H9 (cell line): Measurements from ENCODE around the gene NUDT14. TPM values are rescaled to one million over a fixed set of nuclear protein-coding genes. Genes with fewer than 3 reads are reported as not detected.

Experiments
- DNase-seq: peaks from one replicate; pipeline ENCODE4 v3.0.0-alpha.2; 2017
- H2AFZ ChIP-seq: one replicate; pipeline ENCODE4 v1.6.1; 2013; ENCODE audit warnings: mild to moderate bottlenecking, low read length, control low read depth, moderate library complexity
- H2AK5ac ChIP-seq: 2 replicates; pipeline ENCODE4 v1.6.1; 2013; ENCODE audit warnings: low read length, control low read depth, mixed read lengths; ENCODE audit not compliant: insufficient read length
- H2BK120ac ChIP-seq: one replicate; pipeline ENCODE4 v1.6.1; 2013; ENCODE audit warnings: low read depth, mild to moderate bottlenecking, low read length, control low read depth, inconsistent platforms; ENCODE audit not compliant: poor library complexity, severe bottlenecking
- H2BK12ac ChIP-seq: 2 replicates; pipeline ENCODE4 v1.6.1; 2013; ENCODE audit warnings: low read length, control low read depth, mixed read lengths, low read depth; ENCODE audit not compliant: insufficient read length
- H2BK15ac ChIP-seq: 2 replicates; pipeline ENCODE4 v1.6.1; 2013; ENCODE audit warnings: low read depth, low read length, control low read depth
- H2BK20ac ChIP-seq: one replicate; pipeline ENCODE4 v1.6.1; 2013; ENCODE audit warnings: low read depth, mild to moderate bottlenecking, low read length, control low read depth, inconsistent platforms; ENCODE audit not compliant: poor library complexity, severe bottlenecking
- H2BK5ac ChIP-seq: 2 replicates; pipeline ENCODE4 v1.6.1; 2013; ENCODE audit warnings: low read length, control low read depth, mixed read lengths; ENCODE audit not compliant: insufficient read length
- H3K14ac ChIP-seq: 2 replicates; pipeline ENCODE4 v1.6.1; 2013; ENCODE audit warnings: low read length, control low read depth; ENCODE audit not compliant: insufficient read depth
- H3K18ac ChIP-seq: 2 replicates; pipeline ENCODE4 v1.6.1; 2013; ENCODE audit warnings: low read depth, mild to moderate bottlenecking, mixed read lengths, low read length, control low read depth; ENCODE audit not compliant: insufficient read length
- H3K23ac ChIP-seq: 2 replicates; pipeline ENCODE4 v1.6.1; 2013; ENCODE audit warnings: low read length, control low read depth, mixed read lengths, low read depth; ENCODE audit not compliant: insufficient read length
- H3K23me2 ChIP-seq: 2 replicates; pipeline ENCODE4 v1.6.1; 2013; ENCODE audit warnings: low read depth, mild to moderate bottlenecking, mixed read lengths, low read length, control low read depth; ENCODE audit not compliant: insufficient read length, poor library complexity, severe bottlenecking
- H3K27ac ChIP-seq: 2 replicates; pipeline ENCODE4 v1.5.1; 2013; ENCODE audit warnings: low read length, control low read depth, mixed read lengths, low read depth; ENCODE audit not compliant: insufficient read length
- H3K27me3 ChIP-seq: 2 replicates; pipeline ENCODE4 v1.6.1; 2013; ENCODE audit warnings: low read length, control low read depth, inconsistent platforms; ENCODE audit not compliant: insufficient read depth
- H3K4ac ChIP-seq: 2 replicates; pipeline ENCODE4 v1.6.1; 2013; ENCODE audit warnings: low read depth, mild to moderate bottlenecking, control low read depth, inconsistent platforms, low read length, moderate library complexity
- H3K4me1 ChIP-seq: 2 replicates; pipeline ENCODE4 v1.6.1; 2013; ENCODE audit warnings: low read length, control low read depth, inconsistent platforms; ENCODE audit not compliant: insufficient read depth
- H3K4me2 ChIP-seq: 2 replicates; pipeline ENCODE4 v1.6.1; 2013; ENCODE audit warnings: low read length, control low read depth, mixed read lengths; ENCODE audit not compliant: insufficient read length, insufficient read depth
- H3K56ac ChIP-seq: 2 replicates; pipeline ENCODE4 v1.6.1; 2013; ENCODE audit warnings: low read depth, mild to moderate bottlenecking, mixed read lengths, low read length, control low read depth; ENCODE audit not compliant: insufficient read length
- H3K79me1 ChIP-seq: 2 replicates; pipeline ENCODE4 v1.6.1; 2013; ENCODE audit warnings: low read depth, mild to moderate bottlenecking, moderate library complexity, low read length, control low read depth, inconsistent platforms; ENCODE audit not compliant: insufficient read depth, poor library complexity, severe bottlenecking
- H3K79me2 ChIP-seq: 2 replicates; pipeline ENCODE4 v1.6.1; 2013; ENCODE audit warnings: low read length, control low read depth, inconsistent platforms; ENCODE audit not compliant: insufficient read depth
- H3K9ac ChIP-seq: 2 replicates; pipeline ENCODE4 v1.6.1; 2013; ENCODE audit warnings: low read length, control low read depth, mixed read lengths; ENCODE audit not compliant: insufficient read length; ENCODE audit errors: extremely low read depth
- H3K9me3 ChIP-seq: one replicate; pipeline ENCODE4 v1.6.1; 2013; ENCODE audit warnings: low read depth, low read length, inconsistent platforms; ENCODE audit not compliant: control insufficient read depth
- H3T11ph ChIP-seq: one replicate; pipeline ENCODE4 v1.6.1; 2013; ENCODE audit warnings: mild to moderate bottlenecking, low read length, control low read depth, inconsistent platforms
- H4K20me1 ChIP-seq: one replicate; pipeline ENCODE4 v1.6.1; 2013; ENCODE audit not compliant: control insufficient read depth, insufficient read length, insufficient read depth
- H4K5ac ChIP-seq: 2 replicates; pipeline ENCODE4 v1.6.1; 2013; ENCODE audit warnings: low read depth, mild to moderate bottlenecking, mixed read lengths, low read length, control low read depth; ENCODE audit not compliant: insufficient read length
- H4K8ac ChIP-seq: replicated peaks from 2 replicates; pipeline ENCODE4 v1.6.1; 2013; ENCODE audit warnings: low read length, control low read depth, mixed read lengths, low read depth; ENCODE audit not compliant: insufficient read length
- H4K91ac ChIP-seq: 2 replicates; pipeline ENCODE4 v1.6.1; 2013; ENCODE audit warnings: low read depth, mild to moderate bottlenecking, moderate library complexity, mixed read lengths, low read length, control low read depth; ENCODE audit not compliant: insufficient read length
- H3K27ac Mint-ChIP-seq, 3 experiments: 2 replicates in 2 of 3; 3 replicates in 1 of 3; pipeline ENCODE4 v1.8.0; 2020 to 2021; ENCODE audit warnings: mixed read lengths in 3 of 3, mild to moderate bottlenecking in 1 of 3, moderate library complexity in 1 of 3
- H3K27me3 Mint-ChIP-seq: 2 replicates; pipeline ENCODE4 v1.8.0; 2021; ENCODE audit warnings: low read depth, mild to moderate bottlenecking, moderate library complexity, mixed read lengths
- H3K36me3 Mint-ChIP-seq, 3 experiments: 2 replicates in 2 of 3; 3 replicates in 1 of 3; pipeline ENCODE4 v1.8.0; 2020 to 2021; ENCODE audit warnings: low read depth in 3 of 3, mixed read lengths in 3 of 3; ENCODE audit not compliant: insufficient read depth in 1 of 3
- H3K4me1 Mint-ChIP-seq, 2 experiments: 2 replicates each; pipeline ENCODE4 v1.8.0; 2020; ENCODE audit warnings: mixed read lengths in 2 of 2
- H3K4me3 Mint-ChIP-seq, 2 experiments: 2 replicates in 1 of 2; 3 replicates in 1 of 2; pipeline ENCODE4 v1.8.0; 2020 to 2021; ENCODE audit warnings: mild to moderate bottlenecking in 2 of 2, mixed read lengths in 2 of 2, moderate library complexity in 1 of 2
- H3K9me3 Mint-ChIP-seq, 2 experiments: 2 replicates in 1 of 2; 3 replicates in 1 of 2; pipeline ENCODE4 v1.8.0; 2020; ENCODE audit warnings: mild to moderate bottlenecking in 2 of 2, mixed read lengths in 2 of 2, moderate library complexity in 1 of 2
- CTCF ChIP-seq: fragments of 200-600 bp; sonication (generic); conservative IDR thresholded peaks from 3 replicates; pipeline ENCODE4 v1.8.0; 2021; ENCODE audit warnings: antibody characterized with exemption, mild to moderate bottlenecking
- WGBS: extraction: QIAGEN DNeasy Blood & Tissue Kit; methylation state at CpG from one replicate; pipeline ENCODE4 v1.1.7; 2013; ENCODE audit warnings: missing lambda C conversion rate, low lambda C conversion rate, mixed read lengths; ENCODE audit not compliant: insufficient read length; ENCODE audit errors: extremely low coverage; 5-methylcytosine and 5-hydroxymethylcytosine counted together
- total RNA-seq: library from RNA; stranded (reverse); gene quantifications from 2 replicates; pipeline ENCODE4 v1.2.1, GENCODE V29; 2021

NUDT14 gene
- total RNA-seq, 1 experiment from 2014 or later, result 41.1 TPM

- Histone ChIP-seq H3K79me1 (no peaks in the 10 kb centered on the region), H2BK20ac (no peak overlapping the region), H3K14ac (no peak overlapping the region), H4K20me1 (no peaks in the 10 kb centered on the region), H3K79me2 (no peaks in the 10 kb centered on the region), H2AFZ (no peak overlapping the region), H2BK12ac (no peak overlapping the region), H2AK5ac (no peak overlapping the region), H3K4me2 (no peak overlapping the region), H3K4me1 (no peaks in the 10 kb centered on the region), H3K9ac (no peak overlapping the region), H2BK15ac (no peak overlapping the region), H3K27me3 (no peaks in the 10 kb centered on the region), H2BK120ac (no peak overlapping the region), H3K27ac (no peak overlapping the region), H4K5ac (no peak overlapping the region), H3K9me3 (no peaks in the 10 kb centered on the region), H4K8ac (no peak overlapping the region), H3K18ac (no peak overlapping the region), H2BK5ac (no peak overlapping the region), H4K91ac (no peak overlapping the region), H3K4ac (no peak overlapping the region), H3K23me2 (no peaks in the 10 kb centered on the region), H3T11ph (no peak overlapping the region), H3K23ac (no peak overlapping the region), H3K56ac (no peak overlapping the region)
- Mint-ChIP-seq H3K4me3 (no peak overlapping the region), H3K27me3 (peaks cover 1% of the 10 kb centered on the region; the same call in 1 of the 2 replicates), H3K27ac (no peak overlapping the region), H3K9me3 (no peaks in the 10 kb centered on the region), H3K4me1 (peaks cover 2 to 36% of the 10 kb centered on the region in 2 experiments), H3K36me3 (no peaks in the 10 kb centered on the region)
- no peak for DNase-seq
- WGBS, result no CpG with 5 or more reads among the region's 14 CpGs
- TF ChIP-seq CTCF, result no peak
These were observed 21.8 kb downstream of the NUDT14 start for GRCh38 chr14:105159344-105159743.
